GM12878 (cell line): Measurements from ENCODE around the gene CYSTM1. TPM values are rescaled to one million over a fixed set of nuclear protein-coding genes. Genes with fewer than 3 reads are reported as not detected.

ENCODE experiments used
- ATAC-seq: fragments of 200-7000 bp; cut with Tn5 transposase; 3 replicates; pipeline ENCODE4 v1.9.1; 2020; ENCODE audit warnings: mild to moderate bottlenecking, moderate library complexity
- BruUV-seq: library from RNA; stranded (reverse); fragments of 400-500 nt; replicated peaks from 2 replicates; lab custom pipeline; 2021; lab: Mats Ljungman, UMichigan
- CTCF ChIA-PET: fragments of 300-600 bp; sonication (Branson Sonifier 250); formaldehyde crosslinking; extraction: SDS; loops from one replicate; lab custom pipeline; 2021; ENCODE audit warnings: inconsistent platforms; lab: Yijun Ruan, JAX
- POLR2A ChIA-PET: fragments of 350-600 bp; formaldehyde crosslinking; extraction: SDS; loops from one replicate; lab custom pipeline; 2021; ENCODE audit warnings: inconsistent platforms; lab: Charles Lee
- RAD21 ChIA-PET: fragments of 300-600 bp; sonication (Branson Sonifier 250); formaldehyde crosslinking; loops from one replicate; lab custom pipeline; 2023; ENCODE audit warnings: antibody characterized with exemption; ENCODE audit not compliant: unreplicated experiment; lab: Charles Lee
- SMC1A ChIA-PET: fragments of 300-600 bp; sonication (Branson Sonifier 250); formaldehyde crosslinking; loops from one replicate; lab custom pipeline; 2023; ENCODE audit not compliant: unreplicated experiment, uncharacterized antibody; lab: Charles Lee
- DNase-seq: peaks from one replicate; pipeline ENCODE4 v3.0.0-alpha.2; 2011; ENCODE audit warnings: low read depth, low spot score
- FAIRE-seq: peaks from 3 replicates; lab custom pipeline; 2011; peaks lifted over from hg19 to GRCh38; lab: Jason Lieb, UNC
- H2AFZ ChIP-seq: 2 replicates; pipeline ENCODE4 v1.6.0; 2011; ENCODE audit warnings: low read depth, low read length, control low read depth; ENCODE audit not compliant: control insufficient read depth
- H3K27ac ChIP-seq: 2 replicates; pipeline ENCODE4 v1.5.1; 2011; ENCODE audit warnings: control low read depth; ENCODE audit not compliant: control insufficient read depth, insufficient read depth
- H3K27me3 ChIP-seq, 2 experiments: replicated peaks in 1 of 2; 2 replicates each; pipeline versions ENCODE4 v1.6.0 to v1.6.1; 2011; ENCODE audit warnings: low read length in 1 of 2; ENCODE audit not compliant: control insufficient read depth in 2 of 2, insufficient read depth in 2 of 2
- H3K36me3 ChIP-seq, 2 experiments: 2 replicates each; pipeline ENCODE4 v1.5.1; 2011; ENCODE audit warnings: low read length in 1 of 2; ENCODE audit not compliant: control insufficient read depth in 2 of 2, insufficient read depth in 2 of 2
- H3K4me1 ChIP-seq: 2 replicates; pipeline ENCODE4 v1.6.1; 2011; ENCODE audit warnings: mild to moderate bottlenecking, low read length, moderate library complexity, mixed read lengths; ENCODE audit not compliant: control insufficient read depth, insufficient read depth
- H3K4me2 ChIP-seq: 2 replicates; pipeline ENCODE4 v1.6.0; 2011; ENCODE audit warnings: control low read depth; ENCODE audit not compliant: control insufficient read depth, insufficient read depth
- H3K4me3 ChIP-seq: fragments of 200-600 bp; sonication (generic); 2 replicates; pipeline ENCODE4 v1.5.1; 2016
- H3K79me2 ChIP-seq: 2 replicates; pipeline ENCODE4 v1.6.0; 2011; ENCODE audit warnings: low read length; ENCODE audit not compliant: control insufficient read depth, insufficient read depth
- H3K9ac ChIP-seq: 2 replicates; pipeline ENCODE4 v1.8.0; 2011; ENCODE audit warnings: low read length, control low read depth, mixed read lengths; ENCODE audit not compliant: control insufficient read depth, insufficient read depth
- H3K9me3 ChIP-seq: replicated peaks from 3 replicates; pipeline ENCODE4 v1.5.1; 2011; ENCODE audit warnings: mild to moderate bottlenecking, low read length; ENCODE audit not compliant: control insufficient read depth, insufficient read depth
- H4K20me1 ChIP-seq: 2 replicates; pipeline ENCODE4 v1.6.0; 2011; ENCODE audit not compliant: control insufficient read depth, insufficient read depth
- ATF2 ChIP-seq: IDR thresholded peaks from 2 replicates; pipeline ENCODE4 v1.6.1; 2012; ENCODE audit warnings: low read length, inconsistent platforms
- BCL3 ChIP-seq: IDR thresholded peaks from 2 replicates; pipeline ENCODE4 v1.6.1; 2011; ENCODE audit warnings: borderline replicate concordance, low read depth, mild to moderate bottlenecking, moderate library complexity, low read length; ENCODE audit not compliant: insufficient read depth, poor library complexity, severe bottlenecking
- CEBPB ChIP-seq, 2 experiments: fragments of 150-350 bp in 1 of 2; IDR thresholded peaks; 2 replicates each; pipeline ENCODE4 v1.6.1; 2012 to 2014; ENCODE audit warnings: low read depth in 2 of 2, low read length in 2 of 2, borderline replicate concordance in 1 of 2, inconsistent platforms in 1 of 2
- E2F4 ChIP-seq: IDR thresholded peaks from 2 replicates; pipeline ENCODE4 v1.6.1; 2012; ENCODE audit warnings: low read depth, low read length, improper control_type of control experiment
- ETV6 ChIP-seq, 2 experiments: fragments of 450-650 bp in 1 of 2; IDR thresholded peaks in 1 of 2; conservative IDR thresholded peaks in 1 of 2; 2 replicates each; pipeline ENCODE4 v1.6.1; 2014; ENCODE audit warnings: antibody characterized with exemption in 1 of 2, borderline replicate concordance in 1 of 2, low read depth in 1 of 2, mild to moderate bottlenecking in 1 of 2, moderate library complexity in 1 of 2
- IKZF2 ChIP-seq, 2 experiments: fragments of 450-650 bp; IDR thresholded peaks; 2 replicates each; pipeline ENCODE4 v1.6.1; 2017; ENCODE audit warnings: mild to moderate bottlenecking in 2 of 2, moderate library complexity in 2 of 2
- MAX ChIP-seq: IDR thresholded peaks from 2 replicates; pipeline ENCODE4 v1.6.1; 2012; ENCODE audit warnings: low read depth, low read length, improper control_type of control experiment
- MLLT1 ChIP-seq: fragments of 450-650 bp; IDR thresholded peaks from 2 replicates; pipeline ENCODE4 v1.6.1; 2016; ENCODE audit warnings: mild to moderate bottlenecking
- PAX8 ChIP-seq: fragments of 450-650 bp; IDR thresholded peaks from 2 replicates; pipeline ENCODE4 v1.6.1; 2017; ENCODE audit warnings: mild to moderate bottlenecking, moderate library complexity
- REST ChIP-seq: IDR thresholded peaks from 2 replicates; pipeline ENCODE4 v1.6.1; 2012; ENCODE audit warnings: mild to moderate bottlenecking, low read depth, low read length
- STAT1 ChIP-seq: fragments of 450-650 bp; conservative IDR thresholded peaks from 2 replicates; pipeline ENCODE4 v1.6.1; 2014; ENCODE audit warnings: antibody characterized with exemption, mild to moderate bottlenecking
- WGBS: methylation state at CpG from one replicate; pipeline ENCODE4 v1.1.6; 2016; ENCODE audit warnings: low lambda C conversion rate; ENCODE audit not compliant: insufficient replicate concordance, insufficient coverage; ENCODE audit errors: missing lambda C conversion rate; 5-methylcytosine and 5-hydroxymethylcytosine counted together
- in situ Hi-C: fragments of 300-500 bp; cut with MboI; formaldehyde crosslinking; loops from 9 replicates; pipeline ENCODE4 v1.14.3; 2018; ENCODE audit warnings: mixed read lengths
- intact Hi-C: fragments of 100-400 bp; cut with micrococcal nuclease; formaldehyde crosslinking; loops from one replicate; pipeline ENCODE4 v1.14.2; 2022; ENCODE audit not compliant: unreplicated experiment
- polyA plus RNA-seq, 11 experiments: library from polyadenylated mRNA; depleted of rRNA in 4 of 11; unstranded in 6 of 11; stranded (reverse) in 5 of 11; fragments of >200 nt; fragmentation: Nextera tagmentation in 4 of 11; fragmentation: Illumina TruSeq in 1 of 11; extraction: Ambion mirVana in 4 of 11; extraction: Trizol in 1 of 11; gene quantifications; 1 replicate in 1 of 11; 2 replicates in 10 of 11; pipeline versions ENCODE4 v1.2.1 to v1.2.3, GENCODE V29; 2011 to 2016; ENCODE audit warnings: inconsistent platforms in 2 of 11, missing spikeins in 2 of 11, low read depth in 1 of 11
- total RNA-seq, 4 experiments: library from RNA; depleted of rRNA in 3 of 4; stranded (reverse); fragments of >200 nt in 3 of 4; fragmentation: Illumina TruSeq in 1 of 4; extraction: Trizol in 1 of 4; gene quantifications; 2 replicates each; pipeline versions ENCODE4 v1.2.1 to v1.2.3, GENCODE V29; 2013 to 2021

CYSTM1 gene
- total and polyA plus RNA-seq, 10 of the 15 experiments (the other 5 are each of a cell fraction or from before 2014, with no cell fraction given) = 52.7 to 261 (median 98.7) TPM

- TF ChIP-seq ATF2 = no peak
These were observed 109.0 kb downstream of the CYSTM1 start (continued) for GRCh38 chr5:140284013-140284412.

GRCh38 chr5:140286424-140286823 lies 111.4 kb downstream of the CYSTM1 start:
- FAIRE-seq (no peak), ATAC-seq (no peak), DNase-seq (no peak)
- Histone ChIP-seq H2AFZ (no peak overlapping the region), H3K9me3 (no peaks in the 10 kb centered on the region), H4K20me1 (no peaks in the 10 kb centered on the region), H3K4me1 (peaks cover 13% of the 10 kb centered on the region), H3K4me2 (no peak overlapping the region), H3K27me3 (no peaks in the 10 kb centered on the region), H3K36me3 (no peaks in the 10 kb centered on the region), H3K79me2 (peaks cover 25% of the 10 kb centered on the region), H3K4me3 (no peak overlapping the region), H3K9ac (no peak overlapping the region), H3K27ac (no peak overlapping the region)
- SMC1A ChIA-PET = interaction anchor here (0.8 to 2.3 kb wide), 3 partner anchors 15 to 65 kb away, joined by 3 to 6 read pairs (median 3); no protein-coding TSS in a partner anchor
- no TSS peak for BruUV-seq
- RAD21 ChIA-PET = no interaction called here
- CTCF ChIA-PET = interaction anchor here (0.7 to 1.4 kb wide), 2 partner anchors 66 to 118 kb away, joined by 5 to 6 read pairs; no protein-coding TSS in a partner anchor
- POLR2A ChIA-PET = interaction anchor here (0.7 to 1.1 kb wide), 2 partner anchors 10 to 169 kb away, joined by 3 to 4 read pairs; no protein-coding TSS in a partner anchor
- 100% methylated on average over 3 of the region's 5 CpGs for whole genome bisulfite sequencing
- in situ Hi-C loops (no loop called here), intact Hi-C loops (no loop called here)
- TF ChIP-seq PAX8 = no peak
- no peak for TF ChIP-seq CEBPB (IDR thresholded peaks at IDR 0.05; ENCODE audit: borderline replicate concordance in 1 of 2, low read depth in 2 of 2, low read length in 2 of 2)
- TF ChIP-seq E2F4 = no peak
- TF ChIP-seq MAX = no peak
- TF ChIP-seq ETV6 (conservative IDR thresholded peaks at IDR 0.05 in 1 of 2, IDR thresholded peaks at IDR 0.05 in 1 of 2; ENCODE audit: borderline replicate concordance in 1 of 2, low read depth in 1 of 2) = no peak
- no peak for TF ChIP-seq STAT1
- no peak for TF ChIP-seq IKZF2 (IDR thresholded peaks at IDR 0.05)
- TF ChIP-seq BCL3 = no peak
- TF ChIP-seq REST = no peak
- TF ChIP-seq MLLT1 = no peak
